HG03280 (cell line): ENCODE results near the gene ATP1A3.

ENCODE experiments used
- ATAC-seq: cut with Tn5 transposase; IDR thresholded peaks from one replicate; pipeline ENCODE4 v1.9.1; 2021; ENCODE audit warnings: mild to moderate bottlenecking, moderate library complexity; ENCODE audit not compliant: unreplicated experiment

Gene ATP1A3

DNA sequence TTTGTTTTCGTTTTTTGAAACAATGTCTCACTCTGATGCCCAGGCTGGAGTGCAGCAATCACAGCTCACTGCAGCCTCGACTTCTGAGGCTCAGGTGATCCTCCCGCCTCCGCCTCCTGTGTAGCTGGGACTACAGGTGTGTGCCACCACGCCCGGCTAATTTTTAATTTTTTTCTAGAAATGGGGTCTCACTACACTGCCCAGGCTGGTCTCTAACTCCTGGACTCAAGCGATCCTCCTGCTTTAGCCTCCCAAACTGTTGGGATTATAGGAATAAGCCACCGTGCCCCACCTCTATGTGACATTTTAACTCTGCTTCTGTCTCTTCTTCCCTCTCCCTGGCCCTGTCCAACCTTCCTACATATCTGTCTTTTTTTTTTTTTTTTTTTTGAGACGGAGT lies 5.1 kb downstream of the ATP1A3 start:
- ATAC-seq, result no peak

DNA sequence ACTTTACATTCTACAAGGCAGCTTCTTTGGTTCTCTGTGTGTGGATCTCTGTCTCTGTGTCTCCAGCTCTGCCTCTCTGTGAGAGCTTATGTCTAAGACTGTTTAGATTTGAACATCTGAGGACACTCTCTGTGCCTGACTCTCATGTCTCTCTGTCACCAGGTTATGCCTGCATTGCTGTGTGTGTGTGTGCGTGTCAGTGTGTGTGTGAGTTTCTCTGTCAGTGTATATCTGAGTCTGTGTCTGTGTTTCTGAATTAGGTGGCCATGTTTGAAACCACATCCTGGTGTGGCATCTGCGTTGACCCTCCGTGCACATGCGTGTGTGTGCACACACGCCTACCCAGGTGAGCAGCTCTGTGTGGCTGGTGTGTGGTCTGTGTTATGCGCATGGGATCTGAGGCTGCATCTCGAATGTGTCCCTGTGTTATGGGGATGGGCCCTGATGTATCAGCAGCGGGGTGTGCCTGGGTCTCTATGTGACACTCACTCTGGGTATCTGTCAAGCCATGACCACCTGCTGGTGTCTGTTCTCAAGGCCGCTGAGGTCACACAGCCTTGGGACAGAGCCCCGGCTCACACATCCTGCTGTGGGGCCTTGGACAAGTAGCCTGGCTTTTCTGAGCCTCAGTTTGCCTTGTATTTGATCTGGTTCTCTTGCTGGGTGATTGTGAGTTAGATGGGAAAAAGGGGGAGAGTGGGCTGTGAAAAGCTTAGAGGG lies 6.7 kb downstream of the ATP1A3 start:
- ATAC-seq, result no peak

DNA sequence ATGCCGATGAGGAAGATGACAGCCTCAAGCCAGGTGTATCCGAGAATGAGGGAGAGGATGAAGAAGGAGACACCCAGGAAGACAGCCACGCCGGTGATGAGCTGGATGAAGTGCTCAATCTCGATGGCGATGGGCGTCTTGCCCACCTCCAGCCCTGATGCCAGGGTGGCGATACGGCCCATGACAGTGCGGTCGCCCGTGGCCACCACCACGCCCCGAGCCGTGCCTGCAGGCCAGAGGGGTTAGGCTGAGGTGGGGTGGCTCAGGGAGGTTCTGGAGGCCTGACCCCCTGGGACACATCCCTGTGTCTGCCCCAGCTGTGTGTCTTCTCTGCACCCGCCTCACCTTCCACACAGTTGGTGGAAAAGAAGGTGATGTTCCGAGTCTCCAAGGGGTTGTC lies 9.1 kb downstream of the ATP1A3 start:
- no peak for ATAC-seq

DNA sequence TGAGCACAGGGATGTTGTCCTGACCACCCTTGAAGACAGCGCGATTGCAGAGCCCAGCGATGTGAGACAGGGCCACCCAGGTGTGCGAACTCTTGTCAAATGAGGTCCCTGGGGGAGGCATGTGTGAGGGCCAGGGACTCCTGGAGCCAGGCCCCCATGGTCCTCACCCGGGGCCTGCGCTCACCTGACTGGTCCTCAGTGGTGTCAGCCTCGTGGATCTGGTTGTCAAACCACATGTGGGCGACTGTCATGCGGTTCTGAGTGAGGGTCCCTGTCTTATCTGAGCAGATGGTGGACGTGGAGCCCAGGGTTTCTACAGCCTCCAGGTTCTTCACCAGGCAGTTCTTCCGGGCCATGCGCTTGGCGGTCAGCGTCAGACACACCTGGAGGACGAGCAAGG lies 12.3 kb downstream of the ATP1A3 start:
- no peak for ATAC-seq

DNA sequence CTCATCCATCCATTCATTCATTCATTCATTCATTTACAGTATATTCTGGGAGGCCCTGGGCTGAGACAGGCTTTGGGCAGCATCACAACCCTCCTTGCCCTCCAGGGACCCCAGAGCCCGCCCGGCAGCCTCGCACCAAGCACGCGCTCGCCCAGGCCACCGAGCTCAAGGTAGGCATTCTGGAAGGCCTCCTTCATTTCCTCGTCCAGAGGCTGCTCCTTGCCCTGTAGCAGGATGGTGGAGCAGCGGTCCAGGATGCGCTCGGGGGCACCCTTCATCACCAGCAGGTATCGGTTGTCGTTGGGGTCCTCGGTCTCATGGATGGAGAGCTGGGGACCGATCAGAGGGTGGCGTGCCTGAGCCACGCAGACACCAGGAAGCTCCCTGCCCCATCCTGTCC lies 15.6 kb downstream of the ATP1A3 start:
- no peak for ATAC-seq

DNA sequence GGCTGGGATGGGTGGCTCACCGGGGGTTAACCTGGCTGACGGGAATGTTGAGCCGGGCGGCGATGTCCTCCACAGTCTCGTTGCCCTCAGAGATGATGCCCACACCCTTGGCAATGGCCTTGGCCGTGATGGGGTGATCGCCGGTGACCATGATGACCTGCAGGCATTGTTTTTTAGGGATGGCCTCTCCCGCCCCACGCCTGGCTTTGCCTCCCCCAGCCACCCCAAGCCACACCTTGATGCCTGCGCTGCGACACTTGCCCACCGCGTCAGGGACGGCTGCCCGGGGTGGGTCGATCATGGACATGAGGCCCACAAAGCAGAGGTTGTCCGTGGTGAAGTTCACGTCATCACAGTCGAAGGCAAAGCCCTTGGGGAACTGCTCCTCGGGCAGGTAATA lies 16.1 kb downstream of the ATP1A3 start:
- no peak for ATAC-seq

DNA sequence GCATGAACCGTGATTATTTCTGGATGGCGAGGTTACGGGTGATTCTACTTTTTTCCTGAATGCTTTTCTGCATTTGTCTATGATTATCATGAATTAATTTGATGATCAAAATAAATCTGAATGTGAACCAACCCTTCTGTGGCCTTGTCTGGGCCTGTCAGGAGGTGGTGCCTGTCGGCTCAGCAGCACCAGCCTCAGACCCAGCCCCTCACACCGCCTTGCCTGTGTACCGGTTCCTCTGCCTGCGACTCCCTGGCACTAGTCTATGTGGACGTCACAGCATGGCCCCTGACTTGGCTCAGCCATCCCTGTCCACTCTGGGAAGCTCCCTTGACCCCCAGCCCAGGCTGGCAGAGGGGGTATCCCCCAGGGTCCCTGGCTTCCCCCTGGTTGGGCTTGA lies 19.4 kb downstream of the ATP1A3 start:
- no peak for ATAC-seq

DNA sequence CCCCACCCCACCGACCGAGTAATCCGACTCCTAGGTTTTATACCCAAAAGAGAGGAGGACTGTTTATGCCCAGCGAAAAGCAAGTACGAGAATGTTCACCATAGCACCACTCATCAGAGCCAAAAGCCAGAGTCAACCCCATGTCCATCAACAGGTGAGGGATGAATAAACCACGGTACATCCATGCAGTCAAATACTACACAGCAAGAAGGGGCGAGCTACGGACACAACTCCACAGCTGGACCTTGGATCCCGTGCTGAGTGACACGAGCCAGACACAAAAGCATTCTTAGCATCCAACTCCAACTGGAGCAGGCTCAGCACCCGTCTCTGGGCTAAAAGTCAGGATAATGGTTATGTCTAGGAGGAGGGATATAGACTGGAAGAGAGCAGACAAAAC lies 22.7 kb downstream of the ATP1A3 start:
- ATAC-seq, result no peak

DNA sequence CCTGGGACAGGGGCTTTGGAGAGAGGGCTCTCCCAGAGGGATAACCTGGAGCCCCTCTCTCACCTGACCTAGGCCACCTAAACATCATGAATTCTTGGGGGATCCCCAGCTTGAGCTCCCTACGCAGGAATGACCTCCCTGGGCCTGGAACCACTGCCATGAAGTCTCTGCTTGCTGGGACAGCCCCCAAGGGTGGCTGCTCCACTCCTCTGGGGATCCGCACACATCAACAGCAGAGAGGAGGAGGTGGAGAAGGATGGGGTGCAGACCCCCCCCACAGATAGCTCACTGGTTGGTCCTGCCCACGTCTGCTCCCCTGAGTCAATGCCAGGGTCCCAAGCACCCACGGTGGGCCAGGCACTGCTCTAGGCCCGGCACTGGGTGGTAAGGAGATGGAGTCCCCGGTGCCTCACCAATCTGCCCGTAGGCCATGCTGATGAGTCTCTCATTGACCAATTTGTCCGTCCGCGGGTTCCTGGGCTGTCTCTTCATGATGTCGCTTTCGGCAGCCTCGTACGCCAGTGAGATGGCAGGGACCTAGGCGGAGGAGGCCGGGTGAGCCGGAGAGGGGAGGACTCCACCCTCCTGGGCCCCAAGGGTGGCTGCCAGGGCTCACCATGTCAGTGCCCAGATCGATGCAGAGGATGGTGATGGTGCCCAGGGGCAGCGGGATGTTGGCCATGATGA lies 24.1 kb downstream of the ATP1A3 start:
- no peak for ATAC-seq

DNA sequence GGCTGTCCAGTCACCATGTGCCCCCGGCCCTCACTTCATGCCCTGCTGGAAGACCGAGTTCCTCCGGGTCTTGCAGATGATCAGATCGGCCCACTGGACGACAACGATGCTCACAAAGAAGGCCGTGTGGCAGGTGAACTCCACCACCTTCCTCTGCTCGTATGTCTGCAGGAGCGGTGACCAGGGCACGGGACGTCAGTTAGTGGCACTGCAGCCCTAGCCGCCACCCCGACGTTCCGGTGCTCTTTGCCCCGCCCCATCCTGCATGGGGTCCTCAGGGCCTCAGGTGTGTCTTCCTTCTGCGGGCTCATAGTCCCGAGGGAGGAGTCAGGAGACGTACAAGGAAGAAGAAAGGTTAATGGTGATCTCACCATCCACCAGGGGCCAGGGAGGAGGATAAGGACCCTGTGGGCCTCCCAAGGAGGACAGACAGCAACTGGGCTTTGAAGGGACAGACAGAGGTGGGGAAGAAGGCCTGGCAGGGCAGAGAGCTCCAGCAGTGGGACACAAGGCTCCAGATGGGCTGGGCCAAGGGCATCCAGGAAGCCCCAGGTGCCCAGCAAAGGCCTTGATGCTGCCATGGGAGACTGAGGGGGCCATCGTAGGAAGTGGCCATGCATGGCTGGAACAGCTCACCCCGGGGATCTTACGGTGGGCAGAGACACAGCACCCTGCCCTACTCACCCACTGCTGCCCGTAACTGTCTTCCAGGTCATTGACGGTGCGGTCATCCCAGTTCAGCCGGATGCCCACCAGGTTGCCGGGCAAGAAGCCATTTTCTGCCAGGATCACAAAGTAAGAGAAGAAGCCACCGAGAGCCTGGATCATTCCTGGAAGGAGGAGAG lies 25.1 kb downstream of the ATP1A3 start:
- ATAC-seq, result no peak

DNA sequence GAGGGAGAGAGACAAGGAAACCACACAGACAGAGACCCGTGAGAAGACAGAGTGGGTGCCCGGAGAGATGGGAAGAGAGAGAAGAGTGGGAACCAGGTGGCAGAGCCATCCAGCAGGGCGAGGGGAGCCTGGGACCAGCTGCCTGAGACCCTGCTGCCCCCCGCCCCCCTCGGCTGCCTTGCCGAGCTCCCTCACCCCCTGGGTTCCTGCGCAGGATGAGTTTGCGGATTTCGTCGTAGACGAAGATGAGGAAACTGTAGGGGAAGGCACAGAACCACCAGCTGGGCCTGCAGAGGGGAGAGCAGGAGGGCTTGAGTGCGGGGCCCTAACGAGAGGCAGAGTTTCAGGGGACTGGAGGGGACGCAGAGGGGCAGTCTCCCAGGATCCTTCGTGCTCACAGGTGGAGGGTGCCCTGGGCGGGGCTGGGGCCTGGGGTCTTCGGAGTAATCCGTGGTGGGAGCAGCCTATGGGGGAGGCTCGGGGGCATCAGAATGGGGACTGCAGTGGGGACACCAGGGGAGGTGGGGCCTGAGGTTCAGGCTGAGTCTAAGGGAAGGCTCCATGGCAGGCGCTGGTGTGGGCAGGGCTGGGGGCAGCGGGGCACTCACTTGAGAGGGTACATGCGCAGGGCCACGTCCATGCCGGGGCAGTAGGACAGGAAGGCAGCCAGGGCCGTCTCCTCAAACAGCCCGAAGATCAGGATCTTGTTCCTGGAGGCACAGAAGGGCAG lies 26.8 kb downstream of the ATP1A3 start:
- no peak for ATAC-seq

DNA sequence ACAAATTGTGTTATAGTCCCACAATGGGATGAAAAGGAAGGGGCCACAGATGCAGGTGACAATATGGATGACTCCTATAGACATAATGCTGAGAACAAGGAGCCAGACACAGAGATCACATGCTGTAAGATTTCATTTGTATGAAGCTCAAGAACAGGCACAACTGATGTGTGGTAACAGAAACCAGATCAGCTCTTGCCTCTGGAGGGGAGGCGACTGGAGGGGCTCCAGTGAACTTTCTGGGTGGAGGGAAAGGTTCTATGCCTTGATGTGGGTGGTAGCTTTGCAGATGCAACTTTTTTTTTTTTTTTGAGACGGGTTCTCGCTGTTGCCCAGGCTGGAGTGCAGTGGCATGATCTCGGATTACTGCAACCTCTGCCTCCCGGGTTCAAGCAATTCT lies 28.9 kb downstream of the ATP1A3 start:
- no peak for ATAC-seq

DNA sequence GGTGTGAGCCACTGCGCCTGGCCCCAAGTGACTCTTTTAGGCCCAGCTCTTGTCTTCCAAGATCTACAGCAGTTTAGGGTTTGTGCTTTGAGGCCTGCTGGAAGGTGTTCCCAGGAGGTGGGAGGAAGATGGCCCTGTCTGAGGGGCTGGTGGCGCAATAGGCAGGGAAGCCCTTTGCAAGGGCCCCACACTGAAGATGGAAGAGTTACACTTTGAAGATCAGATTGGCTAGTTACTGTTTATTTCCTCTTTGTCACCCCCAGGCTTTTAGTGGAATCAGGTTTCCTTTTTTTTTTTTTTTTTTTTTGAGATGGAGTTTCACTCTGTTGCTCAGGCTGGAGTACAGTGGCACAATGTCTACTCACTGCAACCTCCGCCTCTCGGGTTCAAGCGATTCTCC lies 33.1 kb downstream of the ATP1A3 start:
- ATAC-seq, result no peak

DNA sequence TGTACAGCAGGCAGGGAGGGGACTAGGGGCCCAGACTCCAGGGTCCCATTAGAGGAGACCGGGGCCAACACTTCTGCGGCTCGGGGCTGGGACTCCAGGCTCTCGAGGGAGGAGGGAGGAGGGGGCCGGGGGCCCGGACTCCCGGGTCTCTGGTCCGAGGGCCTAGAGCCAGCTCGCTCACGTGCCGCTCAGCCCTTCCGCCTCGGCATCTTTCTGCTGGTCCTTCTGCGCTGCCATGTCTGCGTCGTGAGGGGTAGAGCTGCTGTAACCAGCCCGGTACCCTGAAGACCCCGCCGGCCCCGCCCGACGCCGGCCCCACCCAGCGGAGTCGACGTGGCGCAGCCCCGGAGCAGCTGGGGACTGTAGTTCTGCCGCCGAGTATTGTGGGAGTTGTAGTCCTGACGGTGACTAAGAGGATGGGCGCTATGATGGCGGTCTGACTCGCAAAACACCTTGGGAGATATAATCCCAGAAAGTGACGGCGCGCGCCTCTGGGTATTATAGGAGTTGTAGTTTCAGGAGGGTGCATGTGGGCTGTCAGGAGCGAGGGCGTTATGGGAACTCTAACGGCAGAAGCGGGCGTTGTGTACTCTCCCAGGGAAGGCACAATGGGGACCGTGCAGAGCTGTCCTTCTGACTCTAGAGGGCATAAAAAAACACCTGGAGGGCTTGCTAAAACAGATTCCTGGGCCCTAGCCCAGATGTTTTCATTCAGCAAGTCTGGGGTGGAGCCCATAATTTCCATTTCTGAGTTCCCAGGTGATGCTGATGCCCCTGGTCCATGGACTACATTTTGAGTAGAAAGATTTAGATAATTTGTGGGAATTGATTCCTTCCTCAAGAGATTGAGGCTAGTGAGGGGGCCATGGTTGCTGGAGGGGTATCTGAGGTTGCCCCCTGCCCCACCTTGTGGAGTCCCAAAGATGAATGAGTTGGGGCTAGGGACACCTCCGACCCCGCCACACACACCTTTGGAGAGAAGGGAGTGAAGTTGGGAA lies 34.7 kb downstream of the ATP1A3 start, which contains the start of gene RABAC1:
TSS of gene RABAC1 (minus strand) at position 266 of the 998 bp plus-strand sequence. CDS start at position 237, 29 bp downstream.
- peak; percentile 72 for ATAC-seq

DNA sequence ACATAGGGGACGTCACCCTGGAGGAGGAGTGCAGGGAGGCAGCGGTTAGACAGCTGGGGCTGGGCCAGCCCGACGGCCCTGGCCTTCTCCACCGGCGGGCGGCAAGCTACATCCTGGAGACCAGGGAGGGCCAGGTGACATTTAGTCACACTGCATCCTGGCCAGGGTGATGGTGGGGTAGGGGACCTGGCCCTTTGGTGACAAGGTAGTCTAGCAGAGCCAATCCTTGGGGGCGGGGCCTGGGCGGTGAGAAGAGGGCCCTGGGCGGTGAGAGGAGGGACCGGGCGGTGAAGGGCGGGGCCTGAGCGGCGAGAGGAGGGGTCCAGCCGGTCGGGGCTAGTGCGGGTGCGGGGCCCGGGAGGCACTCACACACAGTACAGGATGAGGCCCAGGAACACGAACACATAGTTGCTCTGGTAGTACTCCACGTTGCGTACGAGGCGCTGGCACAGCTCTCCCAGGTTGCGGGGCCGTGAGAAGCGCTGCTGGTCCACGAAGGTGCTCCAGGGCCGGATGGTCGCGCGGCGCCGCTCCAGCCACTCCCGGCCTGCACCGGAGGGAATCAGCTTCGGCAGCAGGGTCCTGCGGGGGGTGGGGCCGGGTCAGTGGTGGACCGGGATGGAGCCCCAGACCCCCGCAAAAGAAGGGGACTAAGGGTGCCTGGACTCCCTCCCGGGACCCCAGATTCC lies 35.5 kb downstream of the ATP1A3 start:
- ATAC-seq, result peak; percentile 63

DNA sequence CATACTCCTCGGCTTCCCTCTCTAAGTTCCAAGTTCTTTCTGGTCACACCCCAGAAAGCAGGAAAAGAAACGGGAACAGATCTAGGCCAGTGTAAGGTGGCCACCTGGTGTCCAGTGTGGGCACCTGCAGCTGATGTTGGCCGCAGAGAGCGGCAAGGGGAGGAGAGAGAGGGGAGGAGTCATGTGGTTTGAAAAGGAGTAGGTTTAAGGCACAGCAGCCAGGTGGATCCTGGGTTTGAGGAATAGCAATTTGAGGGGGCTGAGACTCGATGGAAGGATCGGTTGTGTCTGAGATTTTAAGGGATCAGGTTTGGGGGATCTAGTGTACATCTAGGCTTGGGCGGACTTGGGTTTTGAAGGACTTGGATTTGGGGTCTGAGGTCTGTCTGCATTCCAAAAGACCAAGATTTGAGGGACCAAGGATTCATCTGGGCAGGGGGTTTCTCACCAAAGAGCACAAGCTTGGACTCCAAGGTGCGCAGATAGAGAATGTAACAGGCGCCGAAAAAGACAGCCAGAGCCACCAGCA lies 36.1 kb downstream of the ATP1A3 start:
- ATAC-seq, result peak; percentile 36

DNA sequence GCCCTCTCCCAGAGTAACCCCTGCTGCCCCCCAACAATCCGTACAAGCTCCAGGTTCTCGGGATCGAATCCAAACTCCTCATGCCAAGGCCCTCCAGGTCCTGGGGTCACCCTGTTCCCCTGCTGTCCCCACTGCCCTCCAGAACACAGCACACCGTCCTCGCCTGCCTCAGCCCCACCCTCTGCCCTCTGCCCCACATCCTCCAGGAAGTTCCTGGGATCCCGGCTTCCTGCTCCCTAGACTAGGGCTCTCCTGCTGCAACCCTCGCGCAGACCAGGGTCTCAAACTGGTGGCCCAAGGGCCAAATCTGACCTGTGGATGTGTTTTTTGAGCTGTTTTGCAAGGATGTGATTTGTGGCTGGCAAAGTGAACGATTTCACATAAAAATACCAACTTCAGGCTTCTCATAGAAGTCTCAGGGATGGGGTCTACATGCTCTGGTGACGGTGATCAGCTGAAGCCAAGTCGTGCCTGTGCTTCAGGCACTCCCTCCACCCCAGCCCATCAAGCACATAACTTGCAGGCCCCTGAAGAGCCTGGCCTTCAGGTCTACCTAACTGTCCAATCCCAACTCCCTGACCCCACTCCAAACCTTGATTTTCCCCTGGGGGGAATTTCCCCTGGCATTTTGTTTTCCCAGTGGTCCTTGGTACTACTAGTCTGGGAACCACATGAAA lies 36.7 kb downstream of the ATP1A3 start:
- ATAC-seq, result no peak

DNA sequence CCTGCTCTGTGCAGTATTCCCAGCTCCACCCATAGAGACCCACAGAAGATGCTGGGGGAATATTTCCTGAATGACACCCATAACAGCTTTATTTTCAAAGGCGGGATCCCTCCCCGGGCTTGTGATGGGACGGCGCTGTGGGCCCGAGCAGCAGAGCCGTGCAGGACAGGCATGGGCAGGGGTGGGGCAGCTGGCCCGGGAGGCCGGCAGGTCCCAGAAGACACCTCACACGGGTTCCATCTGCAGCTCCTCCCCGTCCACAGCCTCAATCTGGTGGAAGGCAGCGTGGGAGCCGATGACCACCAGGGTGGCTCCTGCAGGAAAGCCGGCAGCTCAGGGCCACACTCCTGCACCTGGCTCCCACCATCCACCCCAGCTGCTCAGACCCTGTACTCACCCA lies 37.4 kb downstream of the ATP1A3 start:
- ATAC-seq, result no peak
